WTC11 (cell line): ENCODE measurements around the gene TTC38. TPM values are rescaled to one million over a fixed set of nuclear protein-coding genes. Genes with fewer than 3 reads are reported as not detected.
A peak's percentile ranks its signal among the peaks of the same experiment; 100 is the strongest.

Experiments used
- ATAC-seq: fragments of 200-7000 bp; cut with Tn5 transposase; 2 replicates; pipeline ENCODE4 v1.10.0; 2021; ENCODE audit warnings: mild to moderate bottlenecking, moderate library complexity
- CTCF ChIA-PET: fragments of 300-600 bp; sonication (Branson Sonifier 250); formaldehyde crosslinking; loops from one replicate; lab custom pipeline; 2021; ENCODE audit warnings: antibody characterized with exemption; lab: Charles Lee
- POLR2A ChIA-PET: fragments of 350-600 bp; sonication (Branson Sonifier 250); formaldehyde crosslinking; loops from one replicate; lab custom pipeline; 2021; ENCODE audit warnings: antibody characterized with exemption; lab: Charles Lee
- DNase-seq: peaks from one replicate; pipeline ENCODE4 v3.0.0; 2021; ENCODE audit warnings: low spot score
- H3K27ac Mint-ChIP-seq: 2 replicates; pipeline ENCODE4 v1.8.0; 2021; ENCODE audit warnings: mixed read lengths
- H3K27me3 Mint-ChIP-seq: 2 replicates; pipeline ENCODE4 v1.8.0; 2021; ENCODE audit warnings: low read depth, mild to moderate bottlenecking, moderate library complexity, mixed read lengths
- H3K36me3 Mint-ChIP-seq: 2 replicates; pipeline ENCODE4 v1.8.0; 2021; ENCODE audit warnings: mixed read lengths
- H3K4me1 Mint-ChIP-seq: 2 replicates; pipeline ENCODE4 v1.8.0; 2022; ENCODE audit warnings: mixed read lengths
- H3K4me3 Mint-ChIP-seq: 2 replicates; pipeline ENCODE4 v1.8.0; 2021; ENCODE audit warnings: mild to moderate bottlenecking, moderate library complexity, mixed read lengths
- H3K9me3 Mint-ChIP-seq: 2 replicates; pipeline ENCODE4 v1.8.0; 2021; ENCODE audit warnings: mixed read lengths
- AR ChIP-seq: fragments of 250-450 bp; sonication (Bioruptor Pico); IDR thresholded peaks from 2 replicates; pipeline ENCODE4 v1.9.0; 2021; ENCODE audit warnings: mild to moderate bottlenecking
- ATF3 ChIP-seq: sonication (generic); formaldehyde crosslinking; conservative IDR thresholded peaks from 2 replicates; pipeline ENCODE4 v1.8.1; 2022; ENCODE audit warnings: mild to moderate bottlenecking, missing genetic modification reagents
- CDX4 ChIP-seq: fragments of 250-450 bp; sonication (Bioruptor Pico); IDR thresholded peaks from 2 replicates; pipeline ENCODE4 v1.9.0; 2021; ENCODE audit warnings: moderate library complexity, mild to moderate bottlenecking, inconsistent platforms, borderline replicate concordance
- CREM ChIP-seq: sonication (generic); formaldehyde crosslinking; IDR thresholded peaks from 2 replicates; pipeline ENCODE4 v1.8.1; 2022; ENCODE audit warnings: mild to moderate bottlenecking, missing genetic modification reagents, moderate library complexity
- ELF4 ChIP-seq: sonication (generic); formaldehyde crosslinking; IDR thresholded peaks from 2 replicates; pipeline ENCODE4 v1.8.1; 2022; ENCODE audit warnings: low read depth, mild to moderate bottlenecking, moderate library complexity, missing genetic modification reagents
- ETV6 ChIP-seq: sonication (generic); formaldehyde crosslinking; IDR thresholded peaks from 2 replicates; pipeline ENCODE4 v1.8.1; 2022; ENCODE audit warnings: mild to moderate bottlenecking, missing genetic modification reagents
- FOXP1 ChIP-seq: sonication (generic); formaldehyde crosslinking; IDR thresholded peaks from 2 replicates; pipeline ENCODE4 v1.8.0; 2022; ENCODE audit warnings: missing genetic modification reagents, mild to moderate bottlenecking, moderate library complexity, borderline replicate concordance
- IRF1 ChIP-seq: sonication (generic); formaldehyde crosslinking; IDR thresholded peaks from 2 replicates; pipeline ENCODE4 v1.8.0; 2023; ENCODE audit warnings: missing genetic modification reagents
- JUN ChIP-seq: sonication (generic); formaldehyde crosslinking; IDR thresholded peaks from 2 replicates; pipeline ENCODE4 v1.8.0; 2023; ENCODE audit warnings: mild to moderate bottlenecking, missing genetic modification reagents
- KAT7 ChIP-seq: sonication (generic); formaldehyde crosslinking; IDR thresholded peaks from 2 replicates; pipeline ENCODE4 v1.8.1; 2023; ENCODE audit warnings: missing genetic modification reagents, mild to moderate bottlenecking, borderline replicate concordance
- NFE2L1 ChIP-seq: sonication (generic); formaldehyde crosslinking; IDR thresholded peaks from 2 replicates; pipeline ENCODE4 v1.8.1; 2023; ENCODE audit warnings: missing genetic modification reagents
- NFYB ChIP-seq: sonication (generic); formaldehyde crosslinking; conservative IDR thresholded peaks from 2 replicates; pipeline ENCODE4 v1.8.0; 2022; ENCODE audit warnings: low read depth, missing genetic modification reagents
- OVOL2 ChIP-seq: fragments of 250-450 bp; sonication (Bioruptor Pico); IDR thresholded peaks from 2 replicates; pipeline ENCODE4 v1.9.0; 2021; ENCODE audit warnings: mild to moderate bottlenecking, borderline replicate concordance
- SMAD4 ChIP-seq: sonication (generic); formaldehyde crosslinking; IDR thresholded peaks from 2 replicates; pipeline ENCODE4 v1.8.0; 2022; ENCODE audit warnings: mild to moderate bottlenecking, missing genetic modification reagents
- STAT6 ChIP-seq: sonication (generic); formaldehyde crosslinking; conservative IDR thresholded peaks from 2 replicates; pipeline ENCODE4 v1.8.1; 2023; ENCODE audit warnings: mild to moderate bottlenecking, low read depth, missing genetic modification reagents, moderate library complexity
- TEAD1 ChIP-seq: sonication (generic); formaldehyde crosslinking; IDR thresholded peaks from 2 replicates; pipeline ENCODE4 v1.8.0; 2022; ENCODE audit warnings: mild to moderate bottlenecking, missing genetic modification reagents
- TEAD4 ChIP-seq: sonication (generic); formaldehyde crosslinking; IDR thresholded peaks from 2 replicates; pipeline ENCODE4 v1.8.0; 2022; ENCODE audit warnings: mild to moderate bottlenecking, missing genetic modification reagents
- USF2 ChIP-seq: sonication (generic); formaldehyde crosslinking; IDR thresholded peaks from 2 replicates; pipeline ENCODE4 v1.8.1; 2023; ENCODE audit warnings: mild to moderate bottlenecking, missing genetic modification reagents, moderate library complexity
- ZNF263 ChIP-seq: sonication (generic); formaldehyde crosslinking; IDR thresholded peaks from 2 replicates; pipeline ENCODE4 v1.8.1; 2022; ENCODE audit warnings: low read depth, mild to moderate bottlenecking, moderate library complexity, missing genetic modification reagents
- ZNF512 ChIP-seq: sonication (generic); formaldehyde crosslinking; IDR thresholded peaks from 2 replicates; pipeline ENCODE4 v1.8.1; 2022; ENCODE audit warnings: missing genetic modification reagents, borderline replicate concordance
- total RNA-seq: library from RNA; stranded (reverse); gene quantifications from 3 replicates; pipeline ENCODE4 v1.2.3, GENCODE V29; 2021
- TF ChIP-seq, protein P1 (sequence below): sonication (generic); formaldehyde crosslinking; IDR thresholded peaks from 2 replicates; pipeline ENCODE4 v1.8.1; 2023; ENCODE audit warnings: mild to moderate bottlenecking, missing genetic modification reagents, moderate library complexity
- TF ChIP-seq, protein P2 (sequence below): sonication (generic); formaldehyde crosslinking; IDR thresholded peaks from 2 replicates; pipeline ENCODE4 v1.8.0; 2022; ENCODE audit warnings: mild to moderate bottlenecking, missing genetic modification reagents
- TF ChIP-seq, protein P3 (sequence below): sonication (generic); formaldehyde crosslinking; IDR thresholded peaks from 2 replicates; pipeline ENCODE4 v1.8.0; 2022; ENCODE audit warnings: mild to moderate bottlenecking, missing genetic modification reagents

TTC38 gene
- total RNA-seq, 1 experiment from 2014 or later, result 20.7 TPM

DNA sequence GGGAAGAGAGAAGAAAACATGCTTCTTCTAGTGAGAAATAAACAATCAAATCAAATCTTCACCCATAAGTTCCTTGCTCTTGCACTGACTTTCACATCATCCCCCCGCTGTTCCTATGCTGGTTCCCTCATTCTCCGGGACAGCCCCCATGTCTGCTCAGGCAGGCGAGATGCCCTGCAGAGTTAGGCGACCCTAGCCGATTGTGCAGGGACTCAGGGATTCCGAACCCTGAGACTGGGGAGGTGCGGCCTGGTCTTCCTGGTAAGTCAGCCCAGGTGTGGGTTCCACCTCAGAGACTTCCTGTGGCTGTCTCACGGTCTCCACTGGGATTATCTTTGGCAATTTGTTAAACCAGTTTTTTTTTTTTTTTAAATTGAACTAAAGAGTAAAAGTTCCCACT lies 6.6 kb downstream of the TTC38 start (continued):
- TF ChIP-seq AR (CRISPR knock-in tag) (no peak), TEAD1 (no peak), JUN (no peak), TEAD4 (no peak)
- TF ChIP-seq, protein P1, sequence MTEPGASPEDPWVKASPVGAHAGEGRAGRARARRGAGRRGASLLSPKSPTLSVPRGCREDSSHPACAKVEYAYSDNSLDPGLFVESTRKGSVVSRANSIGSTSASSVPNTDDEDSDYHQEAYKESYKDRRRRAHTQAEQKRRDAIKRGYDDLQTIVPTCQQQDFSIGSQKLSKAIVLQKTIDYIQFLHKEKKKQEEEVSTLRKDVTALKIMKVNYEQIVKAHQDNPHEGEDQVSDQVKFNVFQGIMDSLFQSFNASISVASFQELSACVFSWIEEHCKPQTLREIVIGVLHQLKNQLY (CRISPR knock-in tag), result no peak
- TF ChIP-seq, all 79 proteins: peak for 0

DNA sequence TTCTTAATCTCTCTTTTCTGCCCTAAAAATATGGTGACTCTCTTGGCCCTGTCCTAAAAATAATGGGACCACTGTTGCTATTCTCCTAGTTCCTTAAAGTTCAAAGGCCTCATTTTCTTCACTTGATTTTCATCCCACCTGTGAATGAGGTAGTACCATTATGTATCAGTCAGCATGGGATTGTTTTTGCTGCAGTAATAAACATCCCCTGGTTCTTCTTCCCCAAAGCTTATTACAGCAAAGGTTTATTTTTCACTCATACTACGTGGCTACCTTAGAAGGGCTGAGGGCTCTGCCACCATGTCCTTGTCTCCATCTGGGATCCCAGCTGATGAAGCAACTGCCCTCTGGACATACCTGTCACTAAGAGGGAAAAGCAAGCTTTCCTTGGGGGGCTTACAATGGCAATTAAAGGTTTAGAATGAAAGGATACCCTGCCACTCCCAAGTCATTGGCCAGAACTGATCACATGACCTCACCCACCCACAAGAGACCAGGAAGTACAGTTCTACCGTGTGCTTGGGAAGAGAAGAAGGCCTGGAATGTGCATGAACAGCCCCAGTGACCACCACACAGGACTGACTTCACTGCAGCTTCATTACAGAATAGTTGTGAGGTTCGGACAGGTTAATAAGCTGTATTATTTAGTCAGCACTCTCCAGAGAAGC lies 7.8 kb downstream of the TTC38 start:
- Mint-ChIP-seq H3K4me1 (no peaks in the 10 kb centered on the region), H3K4me3 (no peak overlapping the region), H3K27me3 (no peaks in the 10 kb centered on the region), H3K36me3 (peaks cover 28% of the 10 kb centered on the region), H3K27ac (no peak overlapping the region), H3K9me3 (peaks cover 7% of the 10 kb centered on the region)
- no peak for DNase-seq
- ATAC-seq, result no peak
- ChIA-PET POLR2A (no interaction called here), CTCF (no interaction called here)
- TF ChIP-seq NFYB (CRISPR knock-in tag) (peak; percentile 43), CDX4 (CRISPR knock-in tag) (no peak), KAT7 (CRISPR knock-in tag) (no peak), USF2 (CRISPR knock-in tag) (peak; percentile 60; the same call in 1 of the 2 replicates), ZNF263 (CRISPR knock-in tag) (no peak), SMAD4 (CRISPR knock-in tag) (no peak), NFE2L1 (CRISPR knock-in tag) (no peak), ETV6 (CRISPR knock-in tag) (no peak), ELF4 (CRISPR knock-in tag) (no peak), CREM (CRISPR knock-in tag) (no peak), STAT6 (no peak), ZNF512 (no peak), IRF1 (CRISPR knock-in tag) (no peak), OVOL2 (CRISPR knock-in tag) (no peak), FOXP1 (CRISPR knock-in tag) (no peak), ATF3 (CRISPR knock-in tag) (no peak)
- TF ChIP-seq, protein P2, sequence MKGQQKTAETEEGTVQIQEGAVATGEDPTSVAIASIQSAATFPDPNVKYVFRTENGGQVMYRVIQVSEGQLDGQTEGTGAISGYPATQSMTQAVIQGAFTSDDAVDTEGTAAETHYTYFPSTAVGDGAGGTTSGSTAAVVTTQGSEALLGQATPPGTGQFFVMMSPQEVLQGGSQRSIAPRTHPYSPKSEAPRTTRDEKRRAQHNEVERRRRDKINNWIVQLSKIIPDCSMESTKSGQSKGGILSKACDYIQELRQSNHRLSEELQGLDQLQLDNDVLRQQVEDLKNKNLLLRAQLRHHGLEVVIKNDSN, result peak; percentile 29; the same call in 1 of the 2 replicates
- TF ChIP-seq, protein P3, sequence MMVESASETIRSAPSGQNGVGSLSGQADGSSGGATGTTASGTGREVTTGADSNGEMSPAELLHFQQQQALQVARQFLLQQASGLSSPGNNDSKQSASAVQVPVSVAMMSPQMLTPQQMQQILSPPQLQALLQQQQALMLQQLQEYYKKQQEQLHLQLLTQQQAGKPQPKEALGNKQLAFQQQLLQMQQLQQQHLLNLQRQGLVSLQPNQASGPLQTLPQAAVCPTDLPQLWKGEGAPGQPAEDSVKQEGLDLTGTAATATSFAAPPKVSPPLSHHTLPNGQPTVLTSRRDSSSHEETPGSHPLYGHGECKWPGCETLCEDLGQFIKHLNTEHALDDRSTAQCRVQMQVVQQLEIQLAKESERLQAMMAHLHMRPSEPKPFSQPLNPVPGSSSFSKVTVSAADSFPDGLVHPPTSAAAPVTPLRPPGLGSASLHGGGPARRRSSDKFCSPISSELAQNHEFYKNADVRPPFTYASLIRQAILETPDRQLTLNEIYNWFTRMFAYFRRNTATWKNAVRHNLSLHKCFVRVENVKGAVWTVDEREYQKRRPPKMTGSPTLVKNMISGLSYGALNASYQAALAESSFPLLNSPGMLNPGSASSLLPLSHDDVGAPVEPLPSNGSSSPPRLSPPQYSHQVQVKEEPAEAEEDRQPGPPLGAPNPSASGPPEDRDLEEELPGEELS, result no peak
